ENCODE results near the gene CLIC6.

DNA sequence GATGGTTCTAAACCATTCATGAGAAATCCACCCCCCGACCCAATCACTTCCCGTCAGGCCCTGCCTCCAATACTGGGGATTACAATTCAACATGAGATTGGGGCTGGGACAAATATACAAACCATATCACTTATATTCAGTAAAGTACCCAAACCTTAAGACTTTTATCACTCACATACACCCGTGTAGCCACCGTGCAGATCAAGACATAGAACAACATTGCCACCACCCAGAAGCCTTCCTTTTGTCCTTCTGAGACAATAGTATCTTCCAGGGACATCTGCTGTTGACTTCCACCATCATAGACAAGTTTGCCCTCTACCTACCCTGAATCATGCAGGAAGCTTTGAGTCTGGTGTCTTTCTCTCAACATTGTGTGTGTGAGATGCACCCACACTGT is 37.5 kb downstream of the CLIC6 start:
- TF ChIP-seq, protein P1, sequence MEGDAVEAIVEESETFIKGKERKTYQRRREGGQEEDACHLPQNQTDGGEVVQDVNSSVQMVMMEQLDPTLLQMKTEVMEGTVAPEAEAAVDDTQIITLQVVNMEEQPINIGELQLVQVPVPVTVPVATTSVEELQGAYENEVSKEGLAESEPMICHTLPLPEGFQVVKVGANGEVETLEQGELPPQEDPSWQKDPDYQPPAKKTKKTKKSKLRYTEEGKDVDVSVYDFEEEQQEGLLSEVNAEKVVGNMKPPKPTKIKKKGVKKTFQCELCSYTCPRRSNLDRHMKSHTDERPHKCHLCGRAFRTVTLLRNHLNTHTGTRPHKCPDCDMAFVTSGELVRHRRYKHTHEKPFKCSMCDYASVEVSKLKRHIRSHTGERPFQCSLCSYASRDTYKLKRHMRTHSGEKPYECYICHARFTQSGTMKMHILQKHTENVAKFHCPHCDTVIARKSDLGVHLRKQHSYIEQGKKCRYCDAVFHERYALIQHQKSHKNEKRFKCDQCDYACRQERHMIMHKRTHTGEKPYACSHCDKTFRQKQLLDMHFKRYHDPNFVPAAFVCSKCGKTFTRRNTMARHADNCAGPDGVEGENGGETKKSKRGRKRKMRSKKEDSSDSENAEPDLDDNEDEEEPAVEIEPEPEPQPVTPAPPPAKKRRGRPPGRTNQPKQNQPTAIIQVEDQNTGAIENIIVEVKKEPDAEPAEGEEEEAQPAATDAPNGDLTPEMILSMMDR (conservative IDR thresholded peaks at IDR 0.05; ENCODE audit: low read depth, low read length), result no peak
- TF ChIP-seq MAFK (IDR thresholded peaks at IDR 0.05; ENCODE audit: low read depth, low read length), result no peak
- no peak for TF ChIP-seq RFX5 (IDR thresholded peaks at IDR 0.05; ENCODE audit: low read depth, low read length)
- TF ChIP-seq, protein P2, sequence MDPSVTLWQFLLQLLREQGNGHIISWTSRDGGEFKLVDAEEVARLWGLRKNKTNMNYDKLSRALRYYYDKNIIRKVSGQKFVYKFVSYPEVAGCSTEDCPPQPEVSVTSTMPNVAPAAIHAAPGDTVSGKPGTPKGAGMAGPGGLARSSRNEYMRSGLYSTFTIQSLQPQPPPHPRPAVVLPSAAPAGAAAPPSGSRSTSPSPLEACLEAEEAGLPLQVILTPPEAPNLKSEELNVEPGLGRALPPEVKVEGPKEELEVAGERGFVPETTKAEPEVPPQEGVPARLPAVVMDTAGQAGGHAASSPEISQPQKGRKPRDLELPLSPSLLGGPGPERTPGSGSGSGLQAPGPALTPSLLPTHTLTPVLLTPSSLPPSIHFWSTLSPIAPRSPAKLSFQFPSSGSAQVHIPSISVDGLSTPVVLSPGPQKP (IDR thresholded peaks at IDR 0.05; ENCODE audit: borderline replicate concordance, low read depth, low read length), result no peak
- TF ChIP-seq, protein P3, sequence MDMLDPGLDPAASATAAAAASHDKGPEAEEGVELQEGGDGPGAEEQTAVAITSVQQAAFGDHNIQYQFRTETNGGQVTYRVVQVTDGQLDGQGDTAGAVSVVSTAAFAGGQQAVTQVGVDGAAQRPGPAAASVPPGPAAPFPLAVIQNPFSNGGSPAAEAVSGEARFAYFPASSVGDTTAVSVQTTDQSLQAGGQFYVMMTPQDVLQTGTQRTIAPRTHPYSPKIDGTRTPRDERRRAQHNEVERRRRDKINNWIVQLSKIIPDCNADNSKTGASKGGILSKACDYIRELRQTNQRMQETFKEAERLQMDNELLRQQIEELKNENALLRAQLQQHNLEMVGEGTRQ (IDR thresholded peaks at IDR 0.05; ENCODE audit: low read depth, low read length), result no peak
- no peak for TF ChIP-seq RAD21 (IDR thresholded peaks at IDR 0.05; ENCODE audit: low read length)
- no peak for TF ChIP-seq POLR2A (IDR thresholded peaks at IDR 0.05; ENCODE audit: low read depth, low read length)
- no peak for TF ChIP-seq CEBPB (IDR thresholded peaks at IDR 0.05; ENCODE audit: low read depth, low read length)
- TF ChIP-seq BHLHE40 (IDR thresholded peaks at IDR 0.05; ENCODE audit: low read depth, low read length), result no peak
- no peak for TF ChIP-seq SMC3 (IDR thresholded peaks at IDR 0.05; ENCODE audit: low read depth, low read length)
- TF ChIP-seq NFE2L2 (IDR thresholded peaks at IDR 0.05; ENCODE audit: low read depth, low read length), result no peak
- TF ChIP-seq FOS (IDR thresholded peaks at IDR 0.05; ENCODE audit: low read depth, low read length), result no peak
- TF ChIP-seq MXI1 (IDR thresholded peaks at IDR 0.05; ENCODE audit: borderline replicate concordance, low read depth, low read length), result no peak

Measured in IMR-90 (cell line).